IMR-90 (cell line): Measurements from ENCODE around the gene FPR2. TPM values are rescaled to one million over a fixed set of nuclear protein-coding genes. Genes with fewer than 3 reads are reported as not detected.

Source experiments
- ATAC-seq: fragments of 200-7000 bp; cut with Tn5 transposase; 2 replicates; pipeline ENCODE4 v1.9.1; 2020; ENCODE audit warnings: low read depth, mild to moderate bottlenecking, moderate library complexity
- BruUV-seq: library from RNA; stranded (reverse); fragments of 400-500 nt; replicated peaks from 2 replicates; lab custom pipeline; 2021; lab: Mats Ljungman, UMichigan
- CTCF ChIA-PET: fragments of 300-600 bp; formaldehyde crosslinking; extraction: SDS; loops from one replicate; lab custom pipeline; 2021; ENCODE audit warnings: antibody characterized with exemption; lab: Yijun Ruan, JAX
- POLR2A ChIA-PET: fragments of 300-600 bp; sonication (Branson Sonifier 250); formaldehyde crosslinking; loops from one replicate; lab custom pipeline; 2022; ENCODE audit warnings: antibody characterized with exemption; ENCODE audit not compliant: unreplicated experiment; lab: Charles Lee
- DNase-seq: peaks from one replicate; pipeline ENCODE4 v3.0.0; 2013
- H2AFZ ChIP-seq: replicated peaks from 2 replicates; pipeline ENCODE3; 2013; ENCODE audit warnings: low read length, mild to moderate bottlenecking; ENCODE audit not compliant: poor library complexity
- H2AK5ac ChIP-seq: 2 replicates; pipeline ENCODE4 v1.6.1; 2013; ENCODE audit warnings: low read depth, low read length, inconsistent platforms
- H2AK9ac ChIP-seq: replicated peaks from 2 replicates; pipeline ENCODE3; 2013; ENCODE audit warnings: mild to moderate bottlenecking, low read depth, low read length, moderate library complexity; ENCODE audit not compliant: poor library complexity
- H2BK120ac ChIP-seq: 2 replicates; pipeline ENCODE4 v1.6.1; 2013; ENCODE audit warnings: low read depth, low read length, inconsistent platforms
- H2BK15ac ChIP-seq: 3 replicates; pipeline ENCODE4 v1.6.1; 2013; ENCODE audit warnings: low read depth, low read length, inconsistent platforms
- H2BK20ac ChIP-seq: 2 replicates; pipeline ENCODE4 v1.6.1; 2013; ENCODE audit warnings: low read depth, mild to moderate bottlenecking, inconsistent platforms, low read length, moderate library complexity
- H2BK5ac ChIP-seq: 2 replicates; pipeline ENCODE4 v1.6.1; 2013; ENCODE audit warnings: mild to moderate bottlenecking, low read depth, low read length, inconsistent platforms; ENCODE audit not compliant: poor library complexity, severe bottlenecking
- H3K14ac ChIP-seq: replicated peaks from 2 replicates; pipeline ENCODE4 v1.6.1; 2013; ENCODE audit warnings: low read depth, low read length, inconsistent platforms
- H3K18ac ChIP-seq: 2 replicates; pipeline ENCODE4 v1.6.1; 2013; ENCODE audit warnings: low read depth, low read length, control low read depth
- H3K23ac ChIP-seq: 2 replicates; pipeline ENCODE4 v1.6.1; 2013; ENCODE audit warnings: low read depth, low read length, inconsistent platforms
- H3K27ac ChIP-seq: 2 replicates; pipeline ENCODE4 v1.5.1; 2013; ENCODE audit warnings: mild to moderate bottlenecking, control low read depth, low read length; ENCODE audit not compliant: insufficient read depth
- H3K27me3 ChIP-seq: 2 replicates; pipeline ENCODE4 v1.6.1; 2013; ENCODE audit warnings: low read length; ENCODE audit not compliant: control insufficient read depth, insufficient read depth
- H3K36me3 ChIP-seq: 2 replicates; pipeline ENCODE4 v1.6.1; 2013; ENCODE audit warnings: low read length, mixed read lengths; ENCODE audit not compliant: control insufficient read depth, insufficient read depth
- H3K4ac ChIP-seq: 2 replicates; pipeline ENCODE4 v1.6.1; 2013; ENCODE audit warnings: low read depth, low read length, inconsistent platforms
- H3K4me1 ChIP-seq: 2 replicates; pipeline ENCODE4 v1.6.1; 2013; ENCODE audit warnings: low read length, mixed read lengths; ENCODE audit not compliant: control insufficient read depth, insufficient read depth
- H3K4me2 ChIP-seq: 2 replicates; pipeline ENCODE4 v1.6.1; 2013; ENCODE audit warnings: low read depth, mild to moderate bottlenecking, control low read depth, low read length, moderate library complexity
- H3K4me3 ChIP-seq: 2 replicates; pipeline ENCODE4 v1.5.1; 2013; ENCODE audit warnings: low read depth, mild to moderate bottlenecking, control low read depth, low read length, moderate library complexity; ENCODE audit not compliant: insufficient read depth
- H3K56ac ChIP-seq: 2 replicates; pipeline ENCODE4 v1.6.1; 2013; ENCODE audit warnings: low read length, inconsistent platforms; ENCODE audit not compliant: insufficient read depth; ENCODE audit errors: extremely low read depth
- H3K79me1 ChIP-seq, 2 experiments: 2 replicates each; pipeline ENCODE4 v1.6.1; 2013; ENCODE audit warnings: low read length in 2 of 2, inconsistent platforms in 1 of 2, low read depth in 1 of 2
- H3K9ac ChIP-seq: 2 replicates; pipeline ENCODE4 v1.6.1; 2013; ENCODE audit warnings: low read depth, low read length, control low read depth
- H3K9me1 ChIP-seq: 2 replicates; pipeline ENCODE4 v1.6.1; 2013; ENCODE audit warnings: low read length, inconsistent platforms; ENCODE audit not compliant: insufficient read depth
- H3K9me3 ChIP-seq: 2 replicates; pipeline ENCODE4 v1.6.1; 2013; ENCODE audit warnings: low read length; ENCODE audit not compliant: control insufficient read depth, insufficient read depth
- H4K20me1 ChIP-seq: 2 replicates; pipeline ENCODE4 v1.6.1; 2013; ENCODE audit warnings: low read length, inconsistent platforms; ENCODE audit not compliant: insufficient read depth
- H4K5ac ChIP-seq: 2 replicates; pipeline ENCODE4 v1.6.1; 2013; ENCODE audit warnings: mild to moderate bottlenecking, low read depth, low read length, control low read depth
- H4K8ac ChIP-seq, 2 experiments: 2 replicates each; pipeline ENCODE4 v1.6.1; 2013; ENCODE audit warnings: low read depth in 2 of 2, low read length in 2 of 2, control low read depth in 1 of 2, inconsistent platforms in 1 of 2
- H4K91ac ChIP-seq: 2 replicates; pipeline ENCODE4 v1.6.1; 2013; ENCODE audit warnings: low read depth, low read length, inconsistent platforms; ENCODE audit not compliant: insufficient read depth
- BHLHE40 ChIP-seq: fragments of 150-350 bp; IDR thresholded peaks from 2 replicates; pipeline ENCODE4 v1.6.1; 2016; ENCODE audit warnings: mild to moderate bottlenecking, low read depth, low read length
- CEBPB ChIP-seq: IDR thresholded peaks from 2 replicates; pipeline ENCODE4 v1.6.1; 2012; ENCODE audit warnings: low read depth, low read length, improper control_type of control experiment
- CTCF ChIP-seq: conservative IDR thresholded peaks from 2 replicates; pipeline ENCODE4 v1.5.1; 2012; ENCODE audit warnings: mild to moderate bottlenecking, low read depth, low read length, improper control_type of control experiment
- FOS ChIP-seq: fragments of 150-350 bp; IDR thresholded peaks from 2 replicates; pipeline ENCODE4 v1.6.1; 2016; ENCODE audit warnings: low read depth, low read length
- MAZ ChIP-seq: IDR thresholded peaks from 2 replicates; pipeline ENCODE4 v1.6.1; 2012; ENCODE audit warnings: low read depth, mild to moderate bottlenecking, low read length, improper control_type of control experiment, moderate library complexity, borderline replicate concordance
- POLR2A ChIP-seq: IDR thresholded peaks from 2 replicates; pipeline ENCODE4 v1.6.1; 2012; ENCODE audit warnings: mild to moderate bottlenecking, low read depth, low read length
- RAD21 ChIP-seq: IDR thresholded peaks from 2 replicates; pipeline ENCODE4 v1.6.1; 2012; ENCODE audit warnings: low read length, improper control_type of control experiment
- SMC3 ChIP-seq: fragments of 150-350 bp; IDR thresholded peaks from 2 replicates; pipeline ENCODE4 v1.6.1; 2016; ENCODE audit warnings: low read depth, mild to moderate bottlenecking, antibody characterized with exemption, low read length, moderate library complexity
- USF2 ChIP-seq: fragments of 150-350 bp; IDR thresholded peaks from 2 replicates; pipeline ENCODE4 v1.6.1; 2017; ENCODE audit warnings: mild to moderate bottlenecking, antibody characterized with exemption, low read length, low read depth
- WGBS, 2 experiments: methylation state at CpG; one replicate each; pipeline versions ENCODE4 v1.1.5 to v1.1.7; 2013; ENCODE audit warnings: missing lambda C conversion rate in 2 of 2; ENCODE audit not compliant: insufficient read length in 1 of 2; ENCODE audit errors: extremely low coverage in 2 of 2; 5-methylcytosine and 5-hydroxymethylcytosine counted together
- dilution Hi-C: fragments of 300-500 bp; cut with HindIII; formaldehyde crosslinking; loops from one replicate; pipeline ENCODE4 v1.14.3; 2018; ENCODE audit warnings: low sequenced_read_pairs; ENCODE audit not compliant: unreplicated experiment
- in situ Hi-C: fragments of 300-500 bp; cut with MboI; formaldehyde crosslinking; loops from 3 replicates; pipeline ENCODE4 v1.14.3; 2019; ENCODE audit warnings: low sequenced_read_pairs, inconsistent platforms, mixed read lengths
- intact Hi-C: fragments of 100-400 bp; cut with micrococcal nuclease; formaldehyde crosslinking; loops from 2 replicates; pipeline ENCODE4 v1.10.0; 2022
- polyA plus RNA-seq, 3 experiments: library from polyadenylated mRNA; depleted of rRNA; stranded (reverse); fragments of >200 nt; gene quantifications; 2 replicates each; pipeline ENCODE4 v1.2.3, GENCODE V29; 2012; ENCODE audit warnings: low replicate concordance in 1 of 3
- total RNA-seq: library from RNA; depleted of rRNA; stranded (reverse); fragments of >200 nt; gene quantifications from 2 replicates; pipeline ENCODE4 v1.2.3, GENCODE V29; 2012

Gene FPR2
- total and polyA plus RNA-seq, 2 of the 4 experiments (the other 2 are of a cell fraction) = not detected

- Histone ChIP-seq H2BK20ac (no peak overlapping the region), H3K36me3 (no peaks in the 10 kb centered on the region), H3K4me3 (no peak overlapping the region), H3K27me3 (no peaks in the 10 kb centered on the region), H3K4me1 (peaks cover 5% of the 10 kb centered on the region), H3K23ac (no peak overlapping the region), H3K9me1 (no peaks in the 10 kb centered on the region), H3K18ac (no peak overlapping the region), H3K4ac (no peak overlapping the region), H4K20me1 (no peaks in the 10 kb centered on the region), H3K27ac (no peak overlapping the region), H4K5ac (no peak overlapping the region), H2AK5ac (no peak overlapping the region), H3K9ac (no peak overlapping the region), H2BK120ac (no peak overlapping the region), H2BK5ac (no peak overlapping the region), H4K91ac (no peak overlapping the region), H3K56ac (no peak overlapping the region), H3K14ac (no peak overlapping the region), H2AK9ac (no peak overlapping the region), H2AFZ (no peak overlapping the region), H3K4me2 (no peak overlapping the region), H3K9me3 (no peaks in the 10 kb centered on the region), H3K79me1 (no peaks in the 10 kb centered on the region), H2BK15ac (no peak overlapping the region), H4K8ac (no peak overlapping the region)
- intact Hi-C loops (no loop called here), dilution Hi-C loops (no loop called here), in situ Hi-C loops (no loop called here)
- CTCF ChIA-PET = no interaction called here
- DNase-seq (no peak), ATAC-seq (no peak)
- POLR2A ChIA-PET = no interaction called here
- no CpG with 5 or more reads among the region's 5 CpGs for WGBS, 2 experiments
- BruUV-seq = no TSS peak
- no peak for TF ChIP-seq CEBPB
- no peak for TF ChIP-seq CTCF
- no peak for TF ChIP-seq FOS
- no peak for TF ChIP-seq SMC3
- no peak for TF ChIP-seq POLR2A
- TF ChIP-seq MAZ = no peak
- TF ChIP-seq USF2 = no peak
- no peak for TF ChIP-seq RAD21
- TF ChIP-seq BHLHE40 = no peak
Measured at GRCh38 chr19:51803967-51804366, 43.0 kb downstream of the FPR2 start.
